ENCODE results near the gene TRIO. TPM values are rescaled to one million over a fixed set of nuclear protein-coding genes. Genes with fewer than 3 reads are reported as not detected.

Gene TRIO
- total RNA-seq, 1 experiment from 2014 or later: 150 TPM

- in situ Hi-C loops (cut with HindIII; ENCODE audit: low pct_unique_long_range_greater_than_20kb, low sequenced_read_pairs): no loop called here
- DNase-seq (ENCODE audit: low read depth, low spot score): peak; percentile 75
These were observed 75.9 kb downstream of the TRIO start for GRCh38 chr5:14218897-14219573.

GRCh38 chr5:14219800-14220512, 76.8 kb downstream of the TRIO start:
- no peak for DNase-seq (ENCODE audit: low read depth, low spot score)
- in situ Hi-C loops (cut with HindIII; ENCODE audit: low pct_unique_long_range_greater_than_20kb, low sequenced_read_pairs): loop anchor here (5.0 kb wide), 1 partner anchor 37 kb away; no protein-coding TSS in a partner anchor

- no peak for DNase-seq (ENCODE audit: low read depth, low spot score)
- in situ Hi-C loops (cut with HindIII; ENCODE audit: low pct_unique_long_range_greater_than_20kb, low sequenced_read_pairs): loop anchor here (5.0 kb wide), 1 partner anchor 37 kb away; no protein-coding TSS in a partner anchor
These were observed 77.5 kb downstream of the TRIO start for GRCh38 chr5:14220642-14221041.

- in situ Hi-C loops (cut with HindIII; ENCODE audit: low pct_unique_long_range_greater_than_20kb, low sequenced_read_pairs): loop anchor here (5.0 kb wide), 1 partner anchor 36 kb away; no protein-coding TSS in a partner anchor
- DNase-seq (ENCODE audit: low read depth, low spot score): no peak
These were observed 78.6 kb downstream of the TRIO start for GRCh38 chr5:14221732-14222131.

DNA sequence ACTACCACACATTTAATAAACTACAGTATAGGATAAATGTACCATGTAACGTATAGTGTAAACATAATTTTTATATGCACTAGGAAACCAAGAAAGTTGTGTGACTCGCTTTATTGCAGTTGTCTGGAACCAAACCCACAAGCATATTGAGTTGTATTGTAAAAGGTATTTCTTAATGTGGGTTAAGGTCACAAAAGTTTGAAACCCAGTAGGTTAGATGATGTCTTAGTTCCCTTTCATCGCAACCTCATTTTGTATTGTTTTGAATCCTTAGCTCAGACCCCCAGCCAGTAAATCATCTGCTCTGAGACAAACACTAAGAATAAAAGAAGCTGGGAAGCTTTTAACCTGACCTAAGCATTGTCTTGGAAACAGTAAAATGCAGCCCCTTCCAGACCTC, 79.1 kb downstream of the TRIO start:
- DNase-seq (ENCODE audit: low read depth, low spot score): no peak
- in situ Hi-C loops (cut with HindIII; ENCODE audit: low pct_unique_long_range_greater_than_20kb, low sequenced_read_pairs): loop anchor here (5.0 kb wide), 1 partner anchor 35 kb away; no protein-coding TSS in a partner anchor

DNA sequence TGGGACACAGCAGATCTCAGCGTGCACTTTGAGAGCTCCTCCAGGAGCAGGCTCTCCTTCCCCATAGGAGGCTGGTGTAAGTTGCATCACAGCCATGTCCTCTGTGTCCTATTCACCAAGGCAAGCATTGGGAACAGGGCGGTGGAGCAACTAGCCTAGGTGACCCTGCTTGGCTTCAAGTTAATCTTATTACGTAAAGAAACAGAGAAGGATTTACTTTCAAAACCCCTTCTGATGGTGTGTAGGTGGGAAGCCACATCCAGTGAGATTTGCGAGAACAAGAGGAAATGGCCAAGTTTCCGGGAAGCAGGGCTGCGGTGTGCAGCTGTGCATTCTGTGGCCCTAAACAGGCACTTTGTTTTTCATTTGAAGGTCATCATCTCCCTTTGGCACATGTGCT, 80.2 kb downstream of the TRIO start:
- in situ Hi-C loops (cut with HindIII; ENCODE audit: low pct_unique_long_range_greater_than_20kb, low sequenced_read_pairs): loop anchor here (5.0 kb wide), 1 partner anchor 34 kb away; no protein-coding TSS in a partner anchor
- DNase-seq (ENCODE audit: low read depth, low spot score): peak; percentile 63

DNA sequence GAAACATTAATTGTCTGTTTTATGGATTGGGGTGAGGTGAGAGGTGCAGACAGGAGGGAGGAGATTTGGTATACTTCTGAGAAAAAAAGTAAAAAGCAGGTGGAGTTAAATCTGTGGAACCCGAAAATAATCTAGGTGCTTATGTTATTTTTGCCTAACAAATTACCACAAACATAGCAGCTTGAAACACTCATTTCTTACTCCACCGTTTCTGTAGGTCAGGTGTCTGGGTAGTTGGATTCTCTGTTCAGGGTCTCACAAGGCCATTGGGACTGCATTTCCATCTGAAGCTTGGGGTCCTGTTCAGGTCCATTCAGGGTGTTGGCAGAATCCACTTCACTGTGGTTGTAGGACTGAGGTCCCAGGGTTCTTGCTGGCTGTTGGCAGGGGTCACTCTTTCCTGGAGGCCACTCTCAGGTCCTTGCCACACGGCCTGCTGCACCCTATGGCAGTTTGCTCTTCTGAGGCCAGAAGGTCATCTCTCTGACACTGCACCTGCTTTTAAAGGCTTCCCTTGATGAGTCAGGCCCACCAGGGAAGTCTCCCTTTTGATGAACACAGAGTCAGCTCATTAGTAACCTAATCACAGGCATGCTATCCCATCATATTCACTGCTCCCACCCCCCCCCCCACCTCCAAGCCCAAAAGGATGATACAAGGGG, 82.2 kb downstream of the TRIO start:
- DNase-seq (ENCODE audit: low read depth, low spot score): no peak
- in situ Hi-C loops (cut with HindIII; ENCODE audit: low pct_unique_long_range_greater_than_20kb, low sequenced_read_pairs): no loop called here

- in situ Hi-C loops (cut with HindIII; ENCODE audit: low pct_unique_long_range_greater_than_20kb, low sequenced_read_pairs): no loop called here
- no peak for DNase-seq (ENCODE audit: low read depth, low spot score)
These were observed 83.0 kb downstream of the TRIO start for GRCh38 chr5:14226149-14226548.

- DNase-seq (ENCODE audit: low read depth, low spot score): no peak
- in situ Hi-C loops (cut with HindIII; ENCODE audit: low pct_unique_long_range_greater_than_20kb, low sequenced_read_pairs): no loop called here
These were observed 83.4 kb downstream of the TRIO start for GRCh38 chr5:14226554-14226953.

- DNase-seq (ENCODE audit: low read depth, low spot score): no peak
- in situ Hi-C loops (cut with HindIII; ENCODE audit: low pct_unique_long_range_greater_than_20kb, low sequenced_read_pairs): no loop called here
These were observed 83.8 kb downstream of the TRIO start for GRCh38 chr5:14226992-14227391.

GRCh38 chr5:14227513-14227912, 84.4 kb downstream of the TRIO start:
- DNase-seq (ENCODE audit: low read depth, low spot score): peak; percentile 54
- in situ Hi-C loops (cut with HindIII; ENCODE audit: low pct_unique_long_range_greater_than_20kb, low sequenced_read_pairs): no loop called here

DNA sequence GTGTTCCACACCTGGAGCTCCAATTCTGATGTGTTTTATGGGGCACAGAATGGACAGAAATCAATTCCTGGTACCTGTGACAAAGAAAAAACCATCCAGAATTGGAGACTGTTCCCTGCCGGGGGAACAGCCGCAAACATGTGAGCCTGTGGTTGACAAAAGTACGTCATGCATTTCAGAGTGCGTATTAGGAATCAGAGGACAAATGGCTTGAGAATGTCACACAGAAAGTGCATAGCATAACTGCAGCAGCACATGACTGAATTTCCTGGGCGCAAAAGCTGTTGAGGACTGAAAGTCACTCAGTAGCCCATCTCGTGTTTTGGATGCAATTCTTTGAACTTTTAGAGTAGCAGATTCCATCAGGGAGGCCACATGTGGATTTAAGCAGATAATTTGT, 85.1 kb downstream of the TRIO start:
- in situ Hi-C loops (cut with HindIII; ENCODE audit: low pct_unique_long_range_greater_than_20kb, low sequenced_read_pairs): no loop called here
- DNase-seq (ENCODE audit: low read depth, low spot score): peak; percentile 100

GRCh38 chr5:14229181-14229580, 86.0 kb downstream of the TRIO start:
- in situ Hi-C loops (cut with HindIII; ENCODE audit: low pct_unique_long_range_greater_than_20kb, low sequenced_read_pairs): no loop called here
- peak; percentile 33 for DNase-seq (ENCODE audit: low read depth, low spot score)

GRCh38 chr5:14229734-14230133, 86.6 kb downstream of the TRIO start:
- no peak for DNase-seq (ENCODE audit: low read depth, low spot score)
- in situ Hi-C loops (cut with HindIII; ENCODE audit: low pct_unique_long_range_greater_than_20kb, low sequenced_read_pairs): no loop called here

GRCh38 chr5:14231156-14231555, 88.0 kb downstream of the TRIO start:
- in situ Hi-C loops (cut with HindIII; ENCODE audit: low pct_unique_long_range_greater_than_20kb, low sequenced_read_pairs): no loop called here

DNA sequence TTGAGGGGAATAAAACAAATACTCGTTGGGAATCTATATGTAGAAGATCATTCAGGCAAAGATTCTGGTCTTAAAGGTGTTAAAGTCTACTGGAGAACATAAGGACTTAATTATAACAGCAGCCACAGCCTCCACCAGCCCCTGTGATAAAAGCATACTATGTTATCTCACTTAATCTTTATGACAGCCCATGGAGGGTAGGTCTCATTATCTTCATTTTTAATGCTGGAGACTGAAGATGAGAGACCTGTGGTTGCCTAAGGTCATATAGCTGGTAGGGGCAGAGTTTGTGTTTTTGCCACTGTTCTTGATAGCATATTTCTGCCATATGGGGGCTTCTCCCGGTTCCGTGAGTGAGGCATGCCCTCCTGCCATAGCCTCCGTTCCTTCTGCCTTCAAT, 88.7 kb downstream of the TRIO start:
- in situ Hi-C loops (cut with HindIII; ENCODE audit: low pct_unique_long_range_greater_than_20kb, low sequenced_read_pairs): no loop called here
- no peak for DNase-seq (ENCODE audit: low read depth, low spot score)

More at GRCh38 chr5:14231156-14231555, 88.0 kb downstream of the TRIO start:
- DNase-seq (ENCODE audit: low read depth, low spot score): no peak

- DNase-seq (ENCODE audit: low read depth, low spot score): no peak
- in situ Hi-C loops (cut with HindIII; ENCODE audit: low pct_unique_long_range_greater_than_20kb, low sequenced_read_pairs): no loop called here
These were observed 91.1 kb downstream of the TRIO start for GRCh38 chr5:14234204-14234603.

GRCh38 chr5:14235872-14236271, 92.7 kb downstream of the TRIO start:
- in situ Hi-C loops (cut with HindIII; ENCODE audit: low pct_unique_long_range_greater_than_20kb, low sequenced_read_pairs): no loop called here
- DNase-seq (ENCODE audit: low read depth, low spot score): no peak
